H1 (cell line): Measurements from ENCODE around the gene KRTAP12-3. TPM values are rescaled to one million over a fixed set of nuclear protein-coding genes. Genes with fewer than 3 reads are reported as not detected.

ENCODE experiments used
- polyA plus RNA-seq, 7 experiments: library from polyadenylated mRNA; depleted of rRNA in 3 of 7; stranded (reverse) in 5 of 7; unstranded in 2 of 7; fragments of >200 nt in 5 of 7; fragments of 200-250 nt in 2 of 7; gene quantifications; 1 replicate in 5 of 7; 2 replicates in 1 of 7; 4 replicates in 1 of 7; pipeline versions ENCODE4 v1.2.1 to v1.2.3, GENCODE V29; 2011 to 2013; ENCODE audit warnings: missing spikeins in 2 of 7, mixed read lengths in 2 of 7
- small RNA-seq: library from polyadenylated mRNA; stranded (forward); fragments of <200 nt; extraction: miRNeasy Mini kit (QIAGEN cat#:217004); gene quantifications from one replicate; pipeline ENCODE3, GENCODE V24; 2013; ENCODE audit not compliant: insufficient read depth
- total RNA-seq: library from RNA; stranded (reverse); fragmentation: NEBNext Ultra II Directional; extraction: Animal tissue kit (Norgen Biotek cat#: 25700); gene quantifications from 2 replicates; pipeline ENCODE4 v1.2.1, GENCODE V29; 2021

The KRTAP12-3 gene
- total and polyA plus RNA-seq, 2 of the 8 experiments (the other 6 are each of a cell fraction or from before 2014, with no cell fraction given): not detected

Small RNA genes lying within 50 kb of the gene (small RNA-seq; reads per million reads assigned to genes)
- not detected for gene KRTAP12-6P

Other genes starting within 250 kb of the KRTAP12-3 start
- gene LRRC3, start 202.4 kb upstream of the KRTAP12-3 start, total RNA-seq: 5.4 and 5.9 TPM in 2 replicates
- gene LRRC3, start 202.4 kb upstream of the KRTAP12-3 start, polyA plus RNA-seq (2011; rRNA removed): 3.1 and 4.7 TPM in 2 replicates
- gene KRTAP10-1, start 117.7 kb upstream of the KRTAP12-3 start, total RNA-seq: not detected in 2 replicates
- 0.08 TPM in 1 of 2 replicates, not detected in the other for gene KRTAP10-1, start 117.7 kb upstream of the KRTAP12-3 start, polyA plus RNA-seq (2011; rRNA removed)
- not detected in 2 replicates for gene KRTAP10-2, start 106.4 kb upstream of the KRTAP12-3 start, total RNA-seq
- 0.06 and 0.11 TPM in 2 replicates for gene KRTAP10-2, start 106.4 kb upstream of the KRTAP12-3 start, polyA plus RNA-seq (2011; rRNA removed)
- not detected in 2 replicates for gene KRTAP10-3, start 99.1 kb upstream of the KRTAP12-3 start, total RNA-seq
- 0.16 TPM in 1 of 2 replicates, not detected in the other for gene KRTAP10-3, start 99.1 kb upstream of the KRTAP12-3 start, polyA plus RNA-seq (2011; rRNA removed)
- gene KRTAP10-4, start 84.2 kb upstream of the KRTAP12-3 start, total RNA-seq: not detected in 2 replicates
- gene KRTAP10-4, start 84.2 kb upstream of the KRTAP12-3 start, polyA plus RNA-seq (2011; rRNA removed): not detected in 2 replicates
- gene KRTAP10-5, start 77.3 kb upstream of the KRTAP12-3 start, total RNA-seq: not detected in 2 replicates
- gene KRTAP10-5, start 77.3 kb upstream of the KRTAP12-3 start, polyA plus RNA-seq (2011; rRNA removed): 0.08 and 0.09 TPM in 2 replicates
- not detected in 2 replicates for gene KRTAP10-6, start 65.4 kb upstream of the KRTAP12-3 start, total RNA-seq
- gene KRTAP10-6, start 65.4 kb upstream of the KRTAP12-3 start, polyA plus RNA-seq (2011; rRNA removed): 0.12 and 0.33 TPM in 2 replicates
- gene KRTAP10-7, start 57.3 kb upstream of the KRTAP12-3 start, total RNA-seq: not detected in 2 replicates
- not detected in 2 replicates for gene KRTAP10-7, start 57.3 kb upstream of the KRTAP12-3 start, polyA plus RNA-seq (2011; rRNA removed)
- not detected in 2 replicates for gene KRTAP10-8, start 45.9 kb upstream of the KRTAP12-3 start, total RNA-seq
- gene KRTAP10-8, start 45.9 kb upstream of the KRTAP12-3 start, polyA plus RNA-seq (2011; rRNA removed): not detected in 2 replicates
- gene KRTAP10-9, start 30.8 kb upstream of the KRTAP12-3 start, total RNA-seq: not detected in 2 replicates
- not detected in 2 replicates for gene KRTAP10-9, start 30.8 kb upstream of the KRTAP12-3 start, polyA plus RNA-seq (2011; rRNA removed)
- not detected in 2 replicates for gene KRTAP10-10, start 20.6 kb upstream of the KRTAP12-3 start, total RNA-seq
- gene KRTAP10-10, start 20.6 kb upstream of the KRTAP12-3 start, polyA plus RNA-seq (2011; rRNA removed): not detected in 2 replicates
- not detected in 2 replicates for gene KRTAP10-11, start 11.5 kb upstream of the KRTAP12-3 start, total RNA-seq
- not detected in 2 replicates for gene KRTAP10-11, start 11.5 kb upstream of the KRTAP12-3 start, polyA plus RNA-seq (2011; rRNA removed)
- gene KRTAP12-4, start 3.3 kb upstream of the KRTAP12-3 start, total RNA-seq: not detected in 2 replicates
- 0.75 TPM in 1 of 2 replicates, not detected in the other for gene KRTAP12-4, start 3.3 kb upstream of the KRTAP12-3 start, polyA plus RNA-seq (2011; rRNA removed)
- gene KRTAP12-2, start 9.0 kb downstream of the KRTAP12-3 start, total RNA-seq: not detected in 2 replicates
- gene KRTAP12-2, start 9.0 kb downstream of the KRTAP12-3 start, polyA plus RNA-seq (2011; rRNA removed): 0.46 and 0.50 TPM in 2 replicates
- gene KRTAP12-1, start 24.2 kb downstream of the KRTAP12-3 start, total RNA-seq: 0.73 TPM in 1 of 2 replicates, not detected in the other
- 0.17 and 0.50 TPM in 2 replicates for gene KRTAP12-1, start 24.2 kb downstream of the KRTAP12-3 start, polyA plus RNA-seq (2011; rRNA removed)
- gene KRTAP10-12, start 39.2 kb downstream of the KRTAP12-3 start, total RNA-seq: not detected in 2 replicates
- not detected in 2 replicates for gene KRTAP10-12, start 39.2 kb downstream of the KRTAP12-3 start, polyA plus RNA-seq (2011; rRNA removed)
- 0.58 and 1.1 TPM in 2 replicates for gene TSPEAR, start 53.6 kb downstream of the KRTAP12-3 start, total RNA-seq
- gene TSPEAR, start 53.6 kb downstream of the KRTAP12-3 start, polyA plus RNA-seq (2011; rRNA removed): 0.89 and 1.5 TPM in 2 replicates
- 93.0 and 101 TPM in 2 replicates for gene UBE2G2, start 143.9 kb downstream of the KRTAP12-3 start, total RNA-seq
- 96.3 and 145 TPM in 2 replicates for gene UBE2G2, start 143.9 kb downstream of the KRTAP12-3 start, polyA plus RNA-seq (2011; rRNA removed)
- gene SUMO3, start 160.1 kb downstream of the KRTAP12-3 start, total RNA-seq: 95.0 and 96.8 TPM in 2 replicates
- gene SUMO3, start 160.1 kb downstream of the KRTAP12-3 start, polyA plus RNA-seq (2011; rRNA removed): 97.8 and 101 TPM in 2 replicates
- gene PTTG1IP, start 215.8 kb downstream of the KRTAP12-3 start, total RNA-seq: 124 and 130 TPM in 2 replicates
- gene PTTG1IP, start 215.8 kb downstream of the KRTAP12-3 start, polyA plus RNA-seq (2011; rRNA removed): 88.9 and 90.8 TPM in 2 replicates